Keratinocyte (primary cell): ENCODE data around the gene ELP4. TPM values are rescaled to one million over a fixed set of nuclear protein-coding genes. Genes with fewer than 3 reads are reported as not detected.

ENCODE experiments used
- DNase-seq: peaks from one replicate; pipeline ENCODE4 v3.0.0-alpha.2; 2011; ENCODE audit warnings: low read depth, missing footprints, low spot score
- FAIRE-seq: peaks from 2 replicates; lab custom pipeline; 2011; peaks lifted over from hg19 to GRCh38; lab: Jason Lieb, UNC
- H2AFZ ChIP-seq: 2 replicates; pipeline ENCODE4 v1.6.0; 2012; ENCODE audit warnings: low read length, control low read depth, inconsistent platforms; ENCODE audit not compliant: control insufficient read depth
- H3K27ac ChIP-seq: 2 replicates; pipeline ENCODE4 v1.5.1; 2011; ENCODE audit warnings: low read length; ENCODE audit not compliant: control insufficient read depth, insufficient read depth
- H3K27me3 ChIP-seq: 3 replicates; pipeline ENCODE4 v1.6.0; 2011; ENCODE audit warnings: low read length; ENCODE audit not compliant: control insufficient read depth, insufficient read depth; ENCODE audit errors: extremely low read depth
- H3K36me3 ChIP-seq, 2 experiments: 2 replicates in 1 of 2; 3 replicates in 1 of 2; pipeline ENCODE4 v1.5.1; 2011; ENCODE audit warnings: low read length in 2 of 2, mild to moderate bottlenecking in 1 of 2; ENCODE audit not compliant: control insufficient read depth in 2 of 2, insufficient read depth in 2 of 2; ENCODE audit errors: extremely low read depth in 1 of 2
- H3K4me1 ChIP-seq: 3 replicates; pipeline ENCODE4 v1.5.1; 2011; ENCODE audit warnings: low read length; ENCODE audit not compliant: control insufficient read depth, insufficient read depth; ENCODE audit errors: extremely low read depth
- H3K4me2 ChIP-seq: 3 replicates; pipeline ENCODE4 v1.6.0; 2011; ENCODE audit warnings: low read depth, low read length; ENCODE audit not compliant: control insufficient read depth, insufficient read depth; ENCODE audit errors: extremely low read depth
- H3K4me3 ChIP-seq, 3 experiments: fragments of 200-600 bp in 1 of 3; sonication (generic) in 1 of 3; 2 replicates in 2 of 3; 3 replicates in 1 of 3; pipeline ENCODE4 v1.5.1; 2011 to 2016; ENCODE audit warnings: low read length in 3 of 3, mild to moderate bottlenecking in 3 of 3, control low read depth in 2 of 3, inconsistent platforms in 1 of 3, low read depth in 1 of 3, mixed read lengths in 1 of 3, mixed run types in 1 of 3, moderate library complexity in 1 of 3; ENCODE audit not compliant: control insufficient read depth in 2 of 3, insufficient read depth in 2 of 3; ENCODE audit errors: extremely low read depth in 1 of 3
- H3K79me2 ChIP-seq: 2 replicates; pipeline ENCODE4 v1.6.0; 2012; ENCODE audit warnings: low read length; ENCODE audit not compliant: control insufficient read depth, insufficient read depth
- H3K9ac ChIP-seq: 3 replicates; pipeline ENCODE4 v1.6.0; 2011; ENCODE audit warnings: low read length; ENCODE audit not compliant: control insufficient read depth, insufficient read depth; ENCODE audit errors: extremely low read depth
- H3K9me1 ChIP-seq: 3 replicates; pipeline ENCODE4 v1.6.0; 2011; ENCODE audit warnings: low read length; ENCODE audit not compliant: control insufficient read depth, insufficient read depth; ENCODE audit errors: extremely low read depth
- H3K9me3 ChIP-seq: 2 replicates; pipeline ENCODE4 v1.5.1; 2012; ENCODE audit warnings: low read depth, low read length; ENCODE audit not compliant: control insufficient read depth
- H4K20me1 ChIP-seq: 3 replicates; pipeline ENCODE4 v1.6.0; 2011; ENCODE audit warnings: low read length; ENCODE audit not compliant: control insufficient read depth, insufficient read depth; ENCODE audit errors: extremely low read depth
- EZH2 ChIP-seq: IDR thresholded peaks from one replicate; pipeline ENCODE4 v1.6.1; 2012; ENCODE audit warnings: inconsistent platforms, mild to moderate bottlenecking, low read length, moderate library complexity
- dilution Hi-C: fragments of 300-500 bp; cut with MboI; formaldehyde crosslinking; loops from one replicate; pipeline ENCODE4 v1.7.0; 2020; ENCODE audit warnings: low sequenced_read_pairs; ENCODE audit not compliant: extremely low pct_ligation_motif_present
- polyA minus RNA-seq, 3 experiments: library from RNA; depleted of rRNA, polyadenylated mRNA; stranded (reverse); fragments of >200 nt; gene quantifications; 1 replicate in 1 of 3; 2 replicates in 1 of 3; 3 replicates in 1 of 3; pipeline ENCODE4 v1.2.3, GENCODE V29; 2011
- polyA plus RNA-seq, 5 experiments: library from polyadenylated mRNA; depleted of rRNA in 3 of 5; stranded (reverse) in 3 of 5; stranded (forward) in 1 of 5; unstranded in 1 of 5; fragments of >200 nt; gene quantifications; 1 replicate in 1 of 5; 2 replicates in 3 of 5; 3 replicates in 1 of 5; pipeline versions ENCODE4 v1.2.1 to v1.2.3, GENCODE V29; 2011 to 2012; ENCODE audit warnings: missing spikeins in 2 of 5, low read depth in 1 of 5, low replicate concordance in 1 of 5
- TF ChIP-seq, protein P1 (sequence below), 3 experiments: IDR thresholded peaks in 1 of 3; conservative IDR thresholded peaks in 1 of 3; optimal IDR thresholded peaks in 1 of 3; 2 replicates in 2 of 3; 3 replicates in 1 of 3; pipeline versions ENCODE3 to v1.5.1; 2011; ENCODE audit warnings: low read length in 3 of 3, mild to moderate bottlenecking in 3 of 3, moderate library complexity in 2 of 3, control low read depth in 1 of 3, inconsistent platforms in 1 of 3; ENCODE audit not compliant: insufficient read depth in 2 of 3; ENCODE audit errors: extremely low read depth in 1 of 3

The ELP4 gene, protein sequence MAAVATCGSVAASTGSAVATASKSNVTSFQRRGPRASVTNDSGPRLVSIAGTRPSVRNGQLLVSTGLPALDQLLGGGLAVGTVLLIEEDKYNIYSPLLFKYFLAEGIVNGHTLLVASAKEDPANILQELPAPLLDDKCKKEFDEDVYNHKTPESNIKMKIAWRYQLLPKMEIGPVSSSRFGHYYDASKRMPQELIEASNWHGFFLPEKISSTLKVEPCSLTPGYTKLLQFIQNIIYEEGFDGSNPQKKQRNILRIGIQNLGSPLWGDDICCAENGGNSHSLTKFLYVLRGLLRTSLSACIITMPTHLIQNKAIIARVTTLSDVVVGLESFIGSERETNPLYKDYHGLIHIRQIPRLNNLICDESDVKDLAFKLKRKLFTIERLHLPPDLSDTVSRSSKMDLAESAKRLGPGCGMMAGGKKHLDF
- polyA plus RNA-seq (13.5 to 29.6 TPM (median 19.9 TPM) in 3 replicates), polyA minus RNA-seq (8.5 to 24.7 TPM (median 15.2 TPM) in 3 replicates)
- 8.5 TPM for polyA plus RNA-seq (2011; ENCODE audit: low read depth)
- polyA plus RNA-seq (2011; cell fraction: cytosol; rRNA removed), result 13.6 and 22.4 TPM in 2 replicates
- polyA plus RNA-seq (2011; cell fraction: nucleus; rRNA removed), result 18.7 and 18.9 TPM in 2 replicates
- 11.3 and 12.2 TPM in 2 replicates for polyA plus RNA-seq (2012; ENCODE audit: low replicate concordance)
- 20.1 TPM for polyA minus RNA-seq (2011; cell fraction: cytosol; rRNA and poly(A)+ RNA removed)
- 26.2 and 45.8 TPM in 2 replicates for polyA minus RNA-seq (2011; cell fraction: nucleus; rRNA and poly(A)+ RNA removed)

DNA sequence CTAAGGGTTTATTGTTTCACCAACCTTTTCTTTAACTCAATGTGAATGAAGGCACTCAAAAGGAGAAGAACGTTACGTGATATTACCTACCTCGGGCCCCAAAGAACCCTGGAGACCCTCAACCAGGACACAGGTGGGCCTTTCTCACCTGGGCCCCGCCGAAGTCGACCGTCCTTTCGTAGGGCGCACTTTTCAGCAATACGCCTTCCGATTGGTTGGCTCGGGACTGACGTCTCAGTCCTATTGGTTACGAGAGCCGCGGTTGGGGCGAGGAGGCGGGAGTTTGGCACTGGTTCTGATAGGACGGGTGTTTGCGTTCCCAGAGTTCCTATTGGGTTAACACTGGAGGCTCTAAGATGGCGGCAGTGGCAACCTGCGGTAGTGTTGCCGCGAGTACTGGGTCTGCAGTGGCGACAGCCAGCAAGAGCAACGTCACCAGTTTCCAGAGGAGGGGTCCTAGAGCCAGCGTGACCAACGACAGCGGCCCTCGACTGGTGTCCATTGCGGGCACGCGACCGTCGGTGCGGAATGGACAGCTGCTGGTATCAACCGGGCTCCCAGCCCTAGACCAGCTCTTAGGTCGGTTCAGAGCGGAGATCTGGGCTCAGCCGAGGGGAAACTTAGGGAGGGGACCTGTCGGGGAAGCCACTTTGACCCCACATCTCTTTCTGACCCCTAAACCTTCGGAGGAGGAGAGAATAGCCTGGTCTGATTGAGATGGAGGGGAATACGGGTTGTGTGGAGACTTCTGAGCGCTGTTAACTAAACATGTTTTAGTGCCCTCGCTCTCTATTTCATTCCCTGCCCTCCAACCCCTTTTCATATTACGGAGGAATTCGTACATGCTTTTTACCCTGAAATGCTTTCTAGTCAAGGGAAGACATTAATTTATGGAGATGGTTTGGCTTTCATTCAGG is at the start of gene ELP4, which contains the start of gene IMMP1L:
Gene ELP4 (plus strand): TSS at position 339 of the 917 bp plus-strand sequence. CDS start 18 bp downstream, at position 357.
Gene IMMP1L (minus strand): TSS at position 194 of the 917 bp plus-strand sequence. CDS start 46,346 bp downstream, outside the sequence.
- H3K9me3 ChIP-seq, result no peaks in the 10 kb centered on the region
- peak within 1 kb of the TSS; percentile 87 for H3K27ac ChIP-seq
- H4K20me1 ChIP-seq, result no peaks in the 10 kb centered on the region
- dilution Hi-C loops, result no loop called here
- DNase-seq, result peak; percentile 53
- H3K36me3 ChIP-seq, result peaks cover 0 to 5% of the 10 kb centered on the region in 2 experiments
- peaks cover 62% of the 10 kb centered on the region for H3K79me2 ChIP-seq
- H2AFZ ChIP-seq, result peak within 1 kb of the TSS; percentile 100
- H3K4me1 ChIP-seq, result no peaks in the 10 kb centered on the region
- TF ChIP-seq, protein P1, sequence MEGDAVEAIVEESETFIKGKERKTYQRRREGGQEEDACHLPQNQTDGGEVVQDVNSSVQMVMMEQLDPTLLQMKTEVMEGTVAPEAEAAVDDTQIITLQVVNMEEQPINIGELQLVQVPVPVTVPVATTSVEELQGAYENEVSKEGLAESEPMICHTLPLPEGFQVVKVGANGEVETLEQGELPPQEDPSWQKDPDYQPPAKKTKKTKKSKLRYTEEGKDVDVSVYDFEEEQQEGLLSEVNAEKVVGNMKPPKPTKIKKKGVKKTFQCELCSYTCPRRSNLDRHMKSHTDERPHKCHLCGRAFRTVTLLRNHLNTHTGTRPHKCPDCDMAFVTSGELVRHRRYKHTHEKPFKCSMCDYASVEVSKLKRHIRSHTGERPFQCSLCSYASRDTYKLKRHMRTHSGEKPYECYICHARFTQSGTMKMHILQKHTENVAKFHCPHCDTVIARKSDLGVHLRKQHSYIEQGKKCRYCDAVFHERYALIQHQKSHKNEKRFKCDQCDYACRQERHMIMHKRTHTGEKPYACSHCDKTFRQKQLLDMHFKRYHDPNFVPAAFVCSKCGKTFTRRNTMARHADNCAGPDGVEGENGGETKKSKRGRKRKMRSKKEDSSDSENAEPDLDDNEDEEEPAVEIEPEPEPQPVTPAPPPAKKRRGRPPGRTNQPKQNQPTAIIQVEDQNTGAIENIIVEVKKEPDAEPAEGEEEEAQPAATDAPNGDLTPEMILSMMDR (optimal IDR thresholded peaks at IDR 0.05 in 1 of 3, IDR thresholded peaks at IDR 0.05 in 1 of 3, conservative IDR thresholded peaks at IDR 0.05 in 1 of 3; ENCODE audit: extremely low read depth in 1 of 3, insufficient read depth in 2 of 3, low read length in 3 of 3), result no peak
- no peak for TF ChIP-seq EZH2
- H3K9ac ChIP-seq, result peak within 1 kb of the TSS; percentile 93
- no peaks in the 10 kb centered on the region for H3K9me1 ChIP-seq
- peak; percentile 92 for FAIRE-seq
- no peaks in the 10 kb centered on the region for H3K27me3 ChIP-seq
- H3K4me3 ChIP-seq, result peak within 1 kb of the TSS; percentile 90 to 95 (median 91)
- H3K4me2 ChIP-seq, result peak within 1 kb of the TSS; percentile 91

DNA sequence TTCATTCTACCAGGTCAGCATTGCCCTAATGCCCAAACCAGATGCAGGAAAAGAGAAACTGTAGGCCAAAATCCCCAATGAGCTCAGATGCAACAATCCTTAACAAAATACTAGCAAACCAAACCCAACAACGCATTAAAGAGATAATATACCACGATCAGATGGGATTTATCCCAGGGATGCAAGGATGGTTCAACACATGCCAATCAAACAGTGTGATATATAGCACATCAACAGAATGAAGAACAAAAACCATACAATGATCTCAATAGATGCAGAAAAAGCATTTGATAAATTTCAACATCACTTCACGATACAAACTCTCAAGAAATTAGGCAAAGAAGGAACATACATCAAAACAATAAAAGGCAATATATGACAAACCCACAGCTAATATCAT is 45.1 kb upstream of the ELP4 start:
- DNase-seq (no peak), FAIRE-seq (no peak)
- Histone ChIP-seq H3K27ac (no peak overlapping the region), H3K4me3 (no peak overlapping the region), H4K20me1 (no peaks in the 10 kb centered on the region), H2AFZ (no peak overlapping the region), H3K79me2 (no peaks in the 10 kb centered on the region), H3K4me2 (no peak overlapping the region), H3K9me1 (no peaks in the 10 kb centered on the region), H3K4me1 (no peaks in the 10 kb centered on the region), H3K27me3 (no peaks in the 10 kb centered on the region), H3K36me3 (no peaks in the 10 kb centered on the region), H3K9ac (no peak overlapping the region), H3K9me3 (no peaks in the 10 kb centered on the region)
- dilution Hi-C loops, result no loop called here
- TF ChIP-seq, protein P1 (optimal IDR thresholded peaks at IDR 0.05 in 1 of 3, IDR thresholded peaks at IDR 0.05 in 1 of 3, conservative IDR thresholded peaks at IDR 0.05 in 1 of 3; ENCODE audit: extremely low read depth in 1 of 3, insufficient read depth in 2 of 3, low read length in 3 of 3), result no peak
- no peak for TF ChIP-seq EZH2
